Neuron (in vitro differentiated cells): ENCODE measurements around the gene RAB3A.
"Not testable (repeated sequence)": the region's sequence is repeated elsewhere in the genome, so short reads cannot be mapped to it uniquely, and the experiment has no call there.

Experiments used
- H2AFZ ChIP-seq: one replicate; pipeline ENCODE4 v1.6.1; 2013; ENCODE audit warnings: low read depth, mild to moderate bottlenecking, inconsistent platforms, low read length, moderate library complexity
- H3K27me3 ChIP-seq: one replicate; pipeline ENCODE4 v1.6.1; 2013; ENCODE audit warnings: low read length; ENCODE audit not compliant: insufficient read depth
- H3K36me3 ChIP-seq: one replicate; pipeline ENCODE4 v1.6.1; 2013; ENCODE audit warnings: low read length; ENCODE audit not compliant: insufficient read depth
- H3K4me1 ChIP-seq: one replicate; pipeline ENCODE4 v1.6.1; 2013; ENCODE audit warnings: low read length; ENCODE audit not compliant: insufficient read depth
- H3K4me3 ChIP-seq: 2 replicates; pipeline ENCODE4 v1.5.1; 2013; ENCODE audit warnings: mild to moderate bottlenecking, low read length, moderate library complexity
- H3K9me3 ChIP-seq: one replicate; pipeline ENCODE4 v1.6.1; 2013; ENCODE audit warnings: low read length

RAB3A gene

GRCh38 chr19:18165794-18166544 is 37.9 kb downstream of the RAB3A start:
- Histone ChIP-seq H3K36me3 (peaks cover 56% of the 10 kb centered on the region), H3K27me3 (no peaks in the 10 kb centered on the region), H2AFZ (no peak overlapping the region), H3K4me3 (no peak overlapping the region), H3K4me1 (peaks cover 5% of the 10 kb centered on the region), H3K9me3 (no peaks in the 10 kb centered on the region)

GRCh38 chr19:18164072-18164471 is 39.8 kb downstream of the RAB3A start:
- Histone ChIP-seq H2AFZ (no peak overlapping the region), H3K4me3 (no peak overlapping the region), H3K36me3 (peaks cover 52% of the 10 kb centered on the region), H3K27me3 (no peaks in the 10 kb centered on the region), H3K4me1 (peaks cover 8% of the 10 kb centered on the region), H3K9me3 (no peaks in the 10 kb centered on the region)

GRCh38 chr19:18161636-18162002 is 42.2 kb downstream of the RAB3A start:
- peaks cover 23% of the 10 kb centered on the region for H3K4me1 ChIP-seq
- no peaks in the 10 kb centered on the region for H3K9me3 ChIP-seq
- H2AFZ ChIP-seq, result no peak overlapping the region
- H3K4me3 ChIP-seq, result no peak overlapping the region
- H3K27me3 ChIP-seq, result no peaks in the 10 kb centered on the region
- peaks cover 31% of the 10 kb centered on the region for H3K36me3 ChIP-seq

GRCh38 chr19:18160971-18161635 is 42.7 kb downstream of the RAB3A start:
- H3K36me3 ChIP-seq, result peaks cover 29% of the 10 kb centered on the region

GRCh38 chr19:18160493-18160970 is 43.3 kb downstream of the RAB3A start:
- H3K4me1 ChIP-seq, result peaks cover 23% of the 10 kb centered on the region
- no peak overlapping the region for H3K4me3 ChIP-seq
- H3K9me3 ChIP-seq, result no peaks in the 10 kb centered on the region
- H2AFZ ChIP-seq, result no peak overlapping the region
- H3K36me3 ChIP-seq, result peaks cover 26% of the 10 kb centered on the region
- no peaks in the 10 kb centered on the region for H3K27me3 ChIP-seq

More at GRCh38 chr19:18160971-18161635, 42.7 kb downstream of the RAB3A start:
- Histone ChIP-seq H3K4me1 (peaks cover 23% of the 10 kb centered on the region), H2AFZ (no peak overlapping the region), H3K4me3 (no peak overlapping the region), H3K9me3 (no peaks in the 10 kb centered on the region), H3K27me3 (no peaks in the 10 kb centered on the region)

- no peaks in the 10 kb centered on the region for H3K9me3 ChIP-seq
- H3K27me3 ChIP-seq, result no peaks in the 10 kb centered on the region
- H3K4me3 ChIP-seq, result no peak overlapping the region
- H3K36me3 ChIP-seq, result peaks cover 25% of the 10 kb centered on the region
- H3K4me1 ChIP-seq, result peaks cover 23% of the 10 kb centered on the region
- no peak overlapping the region for H2AFZ ChIP-seq
Observed at GRCh38 chr19:18159810-18160209, 44.0 kb downstream of the RAB3A start.

- not testable (repeated sequence) for H3K27me3 ChIP-seq, H2AFZ ChIP-seq, H3K4me3 ChIP-seq, H3K9me3 ChIP-seq
- H3K36me3 ChIP-seq, result peaks cover 24% of the 10 kb centered on the region
- H3K4me1 ChIP-seq, result peaks cover 27% of the 10 kb centered on the region
Observed at GRCh38 chr19:18159059-18159616, 44.7 kb downstream of the RAB3A start.

GRCh38 chr19:18158467-18158866 is 45.4 kb downstream of the RAB3A start:
- H3K27me3 ChIP-seq, result no peaks in the 10 kb centered on the region
- H3K36me3 ChIP-seq, result peaks cover 21% of the 10 kb centered on the region
- H3K4me1 ChIP-seq, result peaks cover 32% of the 10 kb centered on the region
- H3K4me3 ChIP-seq, result no peak overlapping the region
- no peaks in the 10 kb centered on the region for H3K9me3 ChIP-seq
- H2AFZ ChIP-seq, result no peak overlapping the region

GRCh38 chr19:18157465-18158063 is 46.3 kb downstream of the RAB3A start:
- H3K9me3 ChIP-seq, result no peaks in the 10 kb centered on the region
- peaks cover 32% of the 10 kb centered on the region for H3K4me1 ChIP-seq
- no peak overlapping the region for H2AFZ ChIP-seq
- peaks cover 13% of the 10 kb centered on the region for H3K36me3 ChIP-seq
- H3K27me3 ChIP-seq, result no peaks in the 10 kb centered on the region
- no peak overlapping the region for H3K4me3 ChIP-seq

- peaks cover 13% of the 10 kb centered on the region for H3K36me3 ChIP-seq
- H3K4me3 ChIP-seq, result no peak overlapping the region
- no peaks in the 10 kb centered on the region for H3K27me3 ChIP-seq
- H3K4me1 ChIP-seq, result peaks cover 32% of the 10 kb centered on the region
- H3K9me3 ChIP-seq, result no peaks in the 10 kb centered on the region
- no peak overlapping the region for H2AFZ ChIP-seq
Observed at GRCh38 chr19:18156841-18157464, 46.9 kb downstream of the RAB3A start.

- peaks cover 27% of the 10 kb centered on the region for H3K4me1 ChIP-seq
- H2AFZ ChIP-seq, result no peak overlapping the region
- H3K27me3 ChIP-seq, result no peaks in the 10 kb centered on the region
- H3K36me3 ChIP-seq, result peaks cover 11% of the 10 kb centered on the region
- H3K4me3 ChIP-seq, result no peak overlapping the region
- H3K9me3 ChIP-seq, result no peaks in the 10 kb centered on the region
Observed at GRCh38 chr19:18156268-18156667, 47.6 kb downstream of the RAB3A start.

- no peak overlapping the region for H3K4me3 ChIP-seq
- peaks cover 24% of the 10 kb centered on the region for H3K4me1 ChIP-seq
- no peaks in the 10 kb centered on the region for H3K9me3 ChIP-seq
- peaks cover 5% of the 10 kb centered on the region for H3K36me3 ChIP-seq
- no peak overlapping the region for H2AFZ ChIP-seq
- H3K27me3 ChIP-seq, result no peaks in the 10 kb centered on the region
Observed at GRCh38 chr19:18155095-18156087, 48.5 kb downstream of the RAB3A start.
